BE2C (cell line): Measurements from ENCODE around the gene AQR.
A peak's percentile ranks its signal among the peaks of the same experiment; 100 is the strongest.
"Not testable (repeated sequence)": the region's sequence is repeated elsewhere in the genome, so short reads cannot be mapped to it uniquely, and the experiment has no call there.

Experiments
- DNase-seq: peaks from one replicate; pipeline ENCODE4 v3.0.0-alpha.2; 2020
- H3K27me3 ChIP-seq: fragments of 250-450 bp; sonication (Bioruptor Pico); 2 replicates; pipeline ENCODE4 v1.5.1; 2020; ENCODE audit warnings: mild to moderate bottlenecking
- H3K36me3 ChIP-seq: fragments of 250-450 bp; sonication (Bioruptor Pico); 2 replicates; pipeline ENCODE4 v1.5.1; 2020; ENCODE audit warnings: mild to moderate bottlenecking
- H3K4me1 ChIP-seq: fragments of 250-450 bp; sonication (Bioruptor Pico); 2 replicates; pipeline ENCODE4 v1.5.1; 2020
- H3K4me3 ChIP-seq: 2 replicates; pipeline ENCODE4 v1.5.1; 2011; ENCODE audit warnings: low read depth, low read length
- H3K9me3 ChIP-seq: fragments of 250-450 bp; sonication (Bioruptor Pico); 2 replicates; pipeline ENCODE4 v1.5.1; 2020
- CTCF ChIP-seq: IDR thresholded peaks from 2 replicates; pipeline ENCODE4 v1.5.1; 2012; ENCODE audit warnings: mild to moderate bottlenecking, low read depth, low read length

The AQR gene

GRCh38 chr15:34828145-34828911 lies 141.2 kb downstream of the AQR start:
- no peak overlapping the region for H3K4me3 ChIP-seq
- no peaks in the 10 kb centered on the region for H3K36me3 ChIP-seq
- H3K27me3 ChIP-seq = no peaks in the 10 kb centered on the region
- no peak for DNase-seq
- H3K9me3 ChIP-seq = no peaks in the 10 kb centered on the region
- no peaks in the 10 kb centered on the region for H3K4me1 ChIP-seq
- TF ChIP-seq CTCF = no peak

GRCh38 chr15:34821831-34822230 lies 147.7 kb downstream of the AQR start:
- peak; percentile 11; the same call in 1 of the 2 replicates for TF ChIP-seq CTCF
- DNase-seq = no peak
- no peaks in the 10 kb centered on the region for H3K9me3 ChIP-seq
- H3K27me3 ChIP-seq = no peaks in the 10 kb centered on the region
- no peaks in the 10 kb centered on the region for H3K36me3 ChIP-seq
- peaks cover 11% of the 10 kb centered on the region for H3K4me1 ChIP-seq
- H3K4me3 ChIP-seq = no peak overlapping the region

GRCh38 chr15:34820110-34820509 lies 149.4 kb downstream of the AQR start:
- Histone ChIP-seq H3K4me3 (no peak overlapping the region), H3K36me3 (no peaks in the 10 kb centered on the region), H3K27me3 (no peaks in the 10 kb centered on the region), H3K4me1 (peaks cover 11% of the 10 kb centered on the region), H3K9me3 (no peaks in the 10 kb centered on the region)
- DNase-seq = no peak
- no peak for TF ChIP-seq CTCF

- TF ChIP-seq CTCF = no peak
These were observed 151.0 kb downstream of the AQR start for GRCh38 chr15:34818526-34818925.

GRCh38 chr15:34815836-34816235 lies 153.7 kb downstream of the AQR start:
- Histone ChIP-seq H3K27me3 (no peaks in the 10 kb centered on the region), H3K4me1 (peaks cover 36% of the 10 kb centered on the region), H3K4me3 (no peak overlapping the region), H3K36me3 (no peaks in the 10 kb centered on the region), H3K9me3 (no peaks in the 10 kb centered on the region)
- no peak for DNase-seq
- no peak for TF ChIP-seq CTCF

More at GRCh38 chr15:34818526-34818925, 151.0 kb downstream of the AQR start:
- H3K9me3 ChIP-seq = no peaks in the 10 kb centered on the region
- no peak for DNase-seq
- H3K27me3 ChIP-seq = no peaks in the 10 kb centered on the region
- no peaks in the 10 kb centered on the region for H3K36me3 ChIP-seq
- H3K4me1 ChIP-seq = peaks cover 19% of the 10 kb centered on the region
- no peak overlapping the region for H3K4me3 ChIP-seq

GRCh38 chr15:34813446-34814190 lies 155.9 kb downstream of the AQR start:
- TF ChIP-seq CTCF = no peak
- peak overlapping the region; percentile 38 for H3K4me3 ChIP-seq
- no peaks in the 10 kb centered on the region for H3K27me3 ChIP-seq
- no peak for DNase-seq
- no peaks in the 10 kb centered on the region for H3K9me3 ChIP-seq
- H3K36me3 ChIP-seq = no peaks in the 10 kb centered on the region
- H3K4me1 ChIP-seq = peaks cover 30% of the 10 kb centered on the region

GRCh38 chr15:34812868-34813365 lies 156.6 kb downstream of the AQR start:
- H3K4me1 ChIP-seq = peaks cover 32% of the 10 kb centered on the region
- not testable (repeated sequence) for H3K36me3 ChIP-seq, H3K27me3 ChIP-seq, H3K9me3 ChIP-seq
- H3K4me3 ChIP-seq = peak overlapping the region; percentile 38
- DNase-seq = peak; percentile 68
